Measurements from ENCODE around the gene N4BP3.

The N4BP3 gene

GRCh38 chr5:178130576-178131445, 17.5 kb downstream of the N4BP3 start, which contains the start of gene RMND5B:
Gene RMND5B, plus strand, starts transcription at chr5:178131014. Its CDS starts 7,106 bp downstream, at chr5:178138120.
- FAIRE-seq (no peak), DNase-seq (ENCODE audit: insufficient read length, low spot score) (peak; percentile 87)
- TF ChIP-seq, protein P1, sequence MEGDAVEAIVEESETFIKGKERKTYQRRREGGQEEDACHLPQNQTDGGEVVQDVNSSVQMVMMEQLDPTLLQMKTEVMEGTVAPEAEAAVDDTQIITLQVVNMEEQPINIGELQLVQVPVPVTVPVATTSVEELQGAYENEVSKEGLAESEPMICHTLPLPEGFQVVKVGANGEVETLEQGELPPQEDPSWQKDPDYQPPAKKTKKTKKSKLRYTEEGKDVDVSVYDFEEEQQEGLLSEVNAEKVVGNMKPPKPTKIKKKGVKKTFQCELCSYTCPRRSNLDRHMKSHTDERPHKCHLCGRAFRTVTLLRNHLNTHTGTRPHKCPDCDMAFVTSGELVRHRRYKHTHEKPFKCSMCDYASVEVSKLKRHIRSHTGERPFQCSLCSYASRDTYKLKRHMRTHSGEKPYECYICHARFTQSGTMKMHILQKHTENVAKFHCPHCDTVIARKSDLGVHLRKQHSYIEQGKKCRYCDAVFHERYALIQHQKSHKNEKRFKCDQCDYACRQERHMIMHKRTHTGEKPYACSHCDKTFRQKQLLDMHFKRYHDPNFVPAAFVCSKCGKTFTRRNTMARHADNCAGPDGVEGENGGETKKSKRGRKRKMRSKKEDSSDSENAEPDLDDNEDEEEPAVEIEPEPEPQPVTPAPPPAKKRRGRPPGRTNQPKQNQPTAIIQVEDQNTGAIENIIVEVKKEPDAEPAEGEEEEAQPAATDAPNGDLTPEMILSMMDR (IDR thresholded peaks at IDR 0.05; ENCODE audit: insufficient read depth, missing control alignments) = no peak

GRCh38 chr5:178131446-178131996, 18.2 kb downstream of the N4BP3 start:
- TF ChIP-seq, protein P1 (IDR thresholded peaks at IDR 0.05; ENCODE audit: insufficient read depth, missing control alignments) = no peak
- DNase-seq (ENCODE audit: insufficient read length, low spot score) = no peak
- no peak for FAIRE-seq

DNA sequence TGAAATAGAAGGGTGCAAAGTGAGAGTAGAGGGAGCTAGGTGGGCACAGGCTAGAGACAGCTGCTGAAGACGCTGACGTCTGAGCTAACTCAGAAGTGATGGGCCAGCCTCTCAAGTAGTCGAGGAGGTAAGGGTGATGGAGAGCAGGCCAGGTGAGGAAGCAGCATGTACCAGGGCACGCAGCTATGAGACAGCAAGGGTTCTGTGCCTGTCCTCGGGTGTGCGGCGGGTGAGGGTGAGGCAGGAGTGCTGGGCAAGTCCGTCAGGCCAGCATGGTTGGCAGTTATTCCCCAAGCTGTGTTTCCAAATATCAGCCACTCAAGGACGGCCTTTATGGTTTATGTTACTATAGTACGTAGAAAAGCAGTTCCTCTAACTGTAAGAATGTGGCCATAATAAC, 23.7 kb downstream of the N4BP3 start:
- TF ChIP-seq, protein P1 (IDR thresholded peaks at IDR 0.05; ENCODE audit: insufficient read depth, missing control alignments) = no peak
- DNase-seq (ENCODE audit: insufficient read length, low spot score) (no peak), FAIRE-seq (no peak)

- DNase-seq (ENCODE audit: insufficient read length, low spot score) (no peak), FAIRE-seq (no peak)
- TF ChIP-seq, protein P1 (IDR thresholded peaks at IDR 0.05; ENCODE audit: insufficient read depth, missing control alignments) = no peak
These were observed 24.7 kb downstream of the N4BP3 start for GRCh38 chr5:178137991-178138390.

GRCh38 chr5:178141550-178141949, 28.2 kb downstream of the N4BP3 start:
- TF ChIP-seq, protein P1 (IDR thresholded peaks at IDR 0.05; ENCODE audit: insufficient read depth, missing control alignments) = no peak
- FAIRE-seq (no peak), DNase-seq (ENCODE audit: insufficient read length, low spot score) (no peak)

DNA sequence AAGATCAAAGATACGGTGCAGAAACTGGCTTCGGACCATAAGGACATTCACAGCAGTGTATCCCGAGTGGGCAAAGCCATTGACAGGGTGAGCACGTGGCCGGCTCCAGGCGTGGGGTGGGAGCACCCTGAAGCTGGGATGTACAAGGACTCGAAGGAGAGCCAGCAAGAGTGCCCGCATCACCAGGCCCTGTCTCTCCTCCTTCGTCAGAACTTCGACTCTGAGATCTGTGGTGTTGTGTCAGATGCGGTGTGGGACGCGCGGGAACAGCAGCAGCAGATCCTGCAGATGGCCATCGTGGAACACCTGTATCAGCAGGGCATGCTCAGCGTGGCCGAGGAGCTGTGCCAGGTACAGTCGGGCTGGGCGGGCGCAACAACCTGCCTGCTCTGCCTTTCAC, 29.3 kb downstream of the N4BP3 start:
- FAIRE-seq (no peak), DNase-seq (ENCODE audit: insufficient read length, low spot score) (no peak)
- TF ChIP-seq, protein P1 (IDR thresholded peaks at IDR 0.05; ENCODE audit: insufficient read depth, missing control alignments) = no peak

- TF ChIP-seq, protein P1 (IDR thresholded peaks at IDR 0.05; ENCODE audit: insufficient read depth, missing control alignments) = no peak
- FAIRE-seq = no peak
- DNase-seq (ENCODE audit: insufficient read length, low spot score) = no peak
These were observed 29.9 kb downstream of the N4BP3 start for GRCh38 chr5:178143246-178143645.
